GM19467 (cell line): ENCODE measurements around the gene ADAM15.

Source experiments
- ATAC-seq: cut with Tn5 transposase; IDR thresholded peaks from one replicate; pipeline ENCODE4 v1.9.1; 2021; ENCODE audit warnings: mild to moderate bottlenecking, moderate library complexity; ENCODE audit not compliant: unreplicated experiment

ADAM15 gene

DNA sequence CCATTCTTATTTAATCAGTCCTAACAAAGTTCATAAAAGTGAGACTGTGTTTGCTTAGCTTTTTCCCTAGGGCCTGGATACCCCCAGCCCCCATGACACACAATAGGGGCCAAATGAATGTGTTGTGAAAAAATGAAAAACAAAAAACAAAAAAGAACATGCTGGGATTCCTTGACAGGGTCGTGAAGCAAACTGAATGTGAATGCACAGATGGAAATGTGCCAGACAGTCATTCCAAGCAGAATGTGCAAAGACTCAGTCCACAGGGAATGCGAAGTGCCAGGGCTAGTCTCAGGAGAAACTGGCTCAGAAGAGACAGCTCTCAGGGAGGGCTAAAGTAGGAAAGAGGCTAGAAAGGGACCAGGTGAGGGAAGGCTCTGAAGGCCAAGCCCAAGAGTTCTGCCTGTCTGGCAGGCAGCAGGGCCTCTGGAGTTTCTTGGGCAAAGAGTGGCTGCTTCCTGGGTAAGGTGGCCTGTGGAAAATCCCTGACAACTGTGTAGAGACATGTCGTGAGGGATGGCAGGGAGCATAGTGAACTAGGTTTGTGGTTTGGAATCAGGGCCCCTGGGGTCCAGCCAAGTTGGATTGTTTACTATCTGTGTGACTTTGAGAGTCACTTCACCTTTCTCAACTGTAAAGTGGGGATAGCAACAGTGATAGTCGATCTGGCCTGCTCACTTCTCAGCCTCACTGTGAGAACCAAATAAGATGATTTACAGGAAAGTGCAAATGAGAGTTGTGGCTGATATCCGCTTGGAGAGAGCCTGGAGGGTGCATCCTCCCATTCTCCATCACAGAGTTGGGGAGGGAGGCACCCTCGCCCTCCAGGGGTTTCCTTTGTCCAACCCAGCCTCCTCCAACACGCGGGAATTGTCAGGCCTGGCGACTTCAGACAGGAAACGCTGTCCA, 1.2 kb upstream of the ADAM15 start:
- ATAC-seq = no peak

DNA sequence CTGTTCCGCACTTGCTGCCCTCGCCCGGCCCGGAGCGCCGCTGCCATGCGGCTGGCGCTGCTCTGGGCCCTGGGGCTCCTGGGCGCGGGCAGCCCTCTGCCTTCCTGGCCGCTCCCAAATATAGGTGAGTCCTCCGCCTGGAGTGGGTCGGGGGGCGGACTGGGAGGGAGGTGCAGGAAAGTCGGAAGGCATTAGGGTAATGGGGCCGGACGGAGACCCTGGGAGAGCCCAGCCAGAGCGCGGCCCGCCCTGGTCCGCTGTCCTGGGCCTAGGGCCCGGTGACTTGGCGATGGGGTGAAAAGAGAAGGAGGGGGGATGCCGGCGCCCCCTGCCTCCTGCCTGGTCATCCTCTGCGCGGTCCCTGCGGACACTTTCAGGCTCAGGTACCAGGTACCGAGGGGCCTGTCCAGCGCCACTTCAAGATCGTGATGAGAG, 243 bp downstream of the ADAM15 start:
- ATAC-seq = peak; percentile 25

- ATAC-seq = no peak
Measured at GRCh38 chr1:155051777-155052398, 772 bp downstream of the ADAM15 start.

GRCh38 chr1:155052439-155053395, 1.6 kb downstream of the ADAM15 start:
- no peak for ATAC-seq

GRCh38 chr1:155053531-155054105, 2.5 kb downstream of the ADAM15 start:
- no peak for ATAC-seq

- no peak for ATAC-seq
Measured at GRCh38 chr1:155057104-155057503, 6.0 kb downstream of the ADAM15 start.

GRCh38 chr1:155057788-155058211, 6.7 kb downstream of the ADAM15 start:
- no peak for ATAC-seq

- no peak for ATAC-seq
Measured at GRCh38 chr1:155060736-155061135, 9.6 kb downstream of the ADAM15 start.

- ATAC-seq = peak; percentile 43
Measured at GRCh38 chr1:155061381-155062150, 10.4 kb downstream of the ADAM15 start.

GRCh38 chr1:155062151-155062686, 11.1 kb downstream of the ADAM15 start:
- ATAC-seq = no peak

DNA sequence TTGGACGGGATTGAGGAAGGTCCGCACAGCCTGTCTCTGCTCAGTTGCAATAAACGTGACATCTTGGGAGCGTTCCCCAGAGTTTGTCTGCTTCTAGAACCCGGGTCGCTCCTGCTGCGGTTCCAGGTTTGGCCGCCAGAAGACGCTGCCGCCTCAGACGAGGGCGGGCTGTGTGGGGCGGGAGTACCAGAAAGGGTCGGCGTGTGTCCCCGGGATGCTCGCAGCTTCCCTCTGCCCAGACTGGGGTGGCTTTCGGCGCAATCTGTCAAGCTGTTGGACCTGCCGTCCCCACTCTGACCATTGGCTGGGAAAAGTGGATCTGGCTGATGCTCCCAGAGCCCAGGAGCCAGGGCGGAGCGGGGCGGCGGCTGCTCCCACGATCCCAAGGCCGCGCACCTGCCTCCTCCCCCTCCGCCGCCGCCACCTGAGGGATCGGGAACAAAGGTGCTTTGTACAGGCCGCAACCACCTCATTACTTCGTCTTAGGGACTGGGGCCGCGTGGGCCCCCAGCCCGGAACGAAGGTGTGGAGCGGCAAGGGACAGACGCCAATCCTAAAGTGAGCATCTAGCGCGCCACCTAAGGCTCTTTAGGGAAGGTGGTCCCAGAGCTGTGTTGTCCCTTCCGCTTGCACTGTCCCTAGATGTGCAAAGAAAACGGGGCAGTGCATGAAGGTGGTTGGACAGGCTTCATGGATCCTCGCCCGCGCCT, 11.7 kb downstream of the ADAM15 start:
- no peak for ATAC-seq

- peak; percentile 55 for ATAC-seq
Measured at GRCh38 chr1:155063550-155064110, 12.5 kb downstream of the ADAM15 start, which contains the start of gene EFNA4. Gene EFNA4 (plus strand): TSS chr1:155063740. CDS start chr1:155063824, 84 bp downstream.

GRCh38 chr1:155064111-155064831, 13.2 kb downstream of the ADAM15 start:
- no peak for ATAC-seq

- ATAC-seq = no peak
Measured at GRCh38 chr1:155064832-155065429, 13.8 kb downstream of the ADAM15 start.

DNA sequence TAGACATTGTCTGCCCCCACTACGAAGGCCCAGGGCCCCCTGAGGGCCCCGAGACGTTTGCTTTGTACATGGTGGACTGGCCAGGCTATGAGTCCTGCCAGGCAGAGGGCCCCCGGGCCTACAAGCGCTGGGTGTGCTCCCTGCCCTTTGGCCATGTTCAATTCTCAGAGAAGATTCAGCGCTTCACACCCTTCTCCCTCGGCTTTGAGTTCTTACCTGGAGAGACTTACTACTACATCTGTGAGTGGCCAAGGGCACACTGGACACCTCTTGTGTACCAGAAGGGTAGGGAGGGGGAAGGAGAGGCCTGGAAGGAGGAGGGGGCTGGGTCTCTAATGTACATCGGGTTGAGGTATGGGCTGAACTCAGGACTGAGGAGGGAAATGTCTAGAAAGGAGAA, 15.7 kb downstream of the ADAM15 start:
- no peak for ATAC-seq

DNA sequence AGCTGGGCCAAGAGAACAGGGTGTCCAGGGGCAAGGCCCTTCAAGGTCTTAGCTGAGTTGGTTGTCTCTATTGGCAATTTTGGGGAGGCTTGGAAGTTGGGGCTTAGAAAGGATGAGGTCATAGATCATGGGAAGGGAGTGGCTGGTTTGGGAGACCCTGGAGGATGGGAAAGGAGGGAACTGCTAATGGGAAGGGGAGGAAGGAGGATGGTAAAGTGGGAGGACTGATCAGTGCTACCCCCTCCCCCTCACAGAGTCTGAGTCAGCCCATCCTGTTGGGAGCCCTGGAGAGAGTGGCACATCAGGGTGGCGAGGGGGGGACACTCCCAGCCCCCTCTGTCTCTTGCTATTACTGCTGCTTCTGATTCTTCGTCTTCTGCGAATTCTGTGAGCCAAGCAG, 17.5 kb downstream of the ADAM15 start:
- ATAC-seq = no peak

- ATAC-seq = no peak
Measured at GRCh38 chr1:155069551-155070157, 18.5 kb downstream of the ADAM15 start.
